Ovary (tissue), 3 donors: Measurements from ENCODE around the gene NRN1L.

Experiments used
- CTCF ChIP-seq, 3 donors: fragments of 450-650 bp in 2 of 3; fragments of 200-600 bp in 1 of 3; IDR thresholded peaks; one replicate each; pipeline versions ENCODE4 v1.5.1 to v1.8.0; 2016 to 2022; ENCODE audit warnings: antibody characterized with exemption in 3 of 3, mild to moderate bottlenecking in 1 of 3
- POLR2A ChIP-seq: fragments of 450-650 bp; IDR thresholded peaks from one replicate; pipeline ENCODE4 v1.6.1; 2017; ENCODE audit warnings: antibody characterized with exemption, mild to moderate bottlenecking, moderate library complexity
- donor health status: DM: no; HTN: no; CAD: no.

- TF ChIP-seq POLR2A (peak; percentile 59), CTCF (IDR thresholded peaks at IDR 0.05) (peak in 1 of 3 donors; percentile 12)
Measured at GRCh38 chr16:67872631-67873434, 11.9 kb upstream of the NRN1L start, which contains the start of gene EDC4.
